Lower lobe of right lung (tissue), 2 donors: ENCODE data around the gene PARVG. TPM values are rescaled to one million over a fixed set of nuclear protein-coding genes. Genes with fewer than 3 reads are reported as not detected.
"Not testable (repeated sequence)": the region's sequence is repeated elsewhere in the genome, so short reads cannot be mapped to it uniquely, and the experiment has no call there.

Experiments used
- ATAC-seq, 2 donors: fragments of 200-7000 bp; cut with Tn5 transposase; one replicate each; pipeline ENCODE4 v1.9.1; 2020 to 2022; ENCODE audit warnings: mild to moderate bottlenecking in 2 of 2, moderate library complexity in 2 of 2
- DNase-seq: peaks from one replicate; pipeline ENCODE4 v3.0.0-alpha.2; 2020
- H3K27ac ChIP-seq: fragments of 200-600 bp; one replicate; pipeline ENCODE4 v1.8.0; 2022
- H3K27me3 ChIP-seq: fragments of 200-600 bp; one replicate; pipeline ENCODE4 v1.8.0; 2022; ENCODE audit warnings: low read depth
- H3K36me3 ChIP-seq: fragments of 200-600 bp; one replicate; pipeline ENCODE4 v1.8.0; 2022; ENCODE audit warnings: mild to moderate bottlenecking
- H3K4me1 ChIP-seq: fragments of 200-600 bp; one replicate; pipeline ENCODE4 v1.8.0; 2022
- H3K4me3 ChIP-seq: fragments of 200-600 bp; one replicate; pipeline ENCODE4 v1.8.0; 2022; ENCODE audit warnings: mild to moderate bottlenecking
- H3K9me3 ChIP-seq: fragments of 200-600 bp; one replicate; pipeline ENCODE4 v1.8.0; 2022
- CTCF ChIP-seq: fragments of 200-600 bp; IDR thresholded peaks from one replicate; pipeline ENCODE4 v1.8.0; 2022; ENCODE audit warnings: antibody characterized with exemption, mild to moderate bottlenecking
- intact Hi-C: fragments of 100-400 bp; cut with DNase I; formaldehyde crosslinking; loops from one replicate; pipeline ENCODE4 v1.11.0; 2022
- total RNA-seq: library from RNA; stranded (reverse); fragmentation: NEBNext Ultra II Directional; extraction: Animal tissue kit (Norgen Biotek cat#: 25700); gene quantifications from one replicate; pipeline ENCODE4 v1.2.1, GENCODE V29; 2021
- donor health status: DM: no; HTN: yes; CAD: no; lungs with severe emphysema.

PARVG gene
- total RNA-seq, 1 donor from 2014 or later, result 96.2 TPM

- intact Hi-C loops, result no loop called here
- H3K27ac ChIP-seq, result no peak overlapping the region
- DNase-seq, result no peak
- no peaks in the 10 kb centered on the region for H3K9me3 ChIP-seq
- H3K4me3 ChIP-seq, result no peak overlapping the region
- TF ChIP-seq CTCF, result no peak
- H3K36me3 ChIP-seq, result no peaks in the 10 kb centered on the region
- H3K4me1 ChIP-seq, result no peaks in the 10 kb centered on the region
- ATAC-seq, result no peak
- H3K27me3 ChIP-seq, result peaks cover 6% of the 10 kb centered on the region
Observed at GRCh38 chr22:44237290-44237689, 56.6 kb downstream of the PARVG start.

- H3K4me3 ChIP-seq, DNase-seq, intact Hi-C loops, H3K36me3 ChIP-seq, H3K9me3 ChIP-seq, H3K4me1 ChIP-seq, ATAC-seq, H3K27ac ChIP-seq: not testable (repeated sequence)
- peaks cover 25% of the 10 kb centered on the region for H3K27me3 ChIP-seq
Observed at GRCh38 chr22:44241121-44241520, 60.4 kb downstream of the PARVG start.

- intact Hi-C loops, result no loop called here
- no peak for DNase-seq
- Histone ChIP-seq H3K36me3 (no peaks in the 10 kb centered on the region), H3K4me3 (no peak overlapping the region), H3K27ac (no peak overlapping the region), H3K9me3 (no peaks in the 10 kb centered on the region), H3K4me1 (no peaks in the 10 kb centered on the region), H3K27me3 (peaks cover 25% of the 10 kb centered on the region)
- no peak for ATAC-seq
- TF ChIP-seq CTCF, result no peak
Observed at GRCh38 chr22:44242946-44243724, 62.4 kb downstream of the PARVG start.

GRCh38 chr22:44243761-44244160 is 63.0 kb downstream of the PARVG start:
- Histone ChIP-seq H3K27ac (no peak overlapping the region), H3K27me3 (peaks cover 20% of the 10 kb centered on the region), H3K4me1 (no peaks in the 10 kb centered on the region), H3K9me3 (no peaks in the 10 kb centered on the region), H3K4me3 (no peak overlapping the region), H3K36me3 (no peaks in the 10 kb centered on the region)
- no peak for DNase-seq
- intact Hi-C loops, result no loop called here
- TF ChIP-seq CTCF, result no peak
- no peak for ATAC-seq

GRCh38 chr22:44244265-44244822 is 63.6 kb downstream of the PARVG start:
- DNase-seq (no peak), ATAC-seq (no peak)

More at GRCh38 chr22:44244265-44244822, 63.6 kb downstream of the PARVG start:
- Histone ChIP-seq H3K27me3 (peaks cover 19% of the 10 kb centered on the region), H3K4me1 (no peaks in the 10 kb centered on the region), H3K36me3 (no peaks in the 10 kb centered on the region), H3K9me3 (peaks cover 2% of the 10 kb centered on the region), H3K27ac (no peak overlapping the region), H3K4me3 (no peak overlapping the region)
- intact Hi-C loops, result no loop called here
- TF ChIP-seq CTCF, result no peak
